KMS-11 (cell line): ENCODE data around the gene FBXL22.

ENCODE experiments used
- H2AFZ ChIP-seq: fragments of 200-600 bp; sonication (generic); 2 replicates; pipeline ENCODE4 v1.6.1; 2016; ENCODE audit warnings: antibody characterized with exemption, mixed run types, low read depth
- H3K27ac ChIP-seq: fragments of 200-600 bp; sonication (generic); 2 replicates; pipeline ENCODE4 v1.6.1; 2016; ENCODE audit warnings: mild to moderate bottlenecking, mixed run types
- H3K27me3 ChIP-seq: fragments of 200-600 bp; sonication (generic); 2 replicates; pipeline ENCODE4 v1.6.1; 2017; ENCODE audit warnings: mild to moderate bottlenecking, low read depth, mixed run types, moderate library complexity; ENCODE audit not compliant: insufficient read depth
- H3K36me3 ChIP-seq: fragments of 200-600 bp; sonication (generic); 2 replicates; pipeline ENCODE4 v1.6.1; 2017; ENCODE audit warnings: mild to moderate bottlenecking, mixed run types; ENCODE audit not compliant: insufficient read depth
- H3K4me1 ChIP-seq: fragments of 200-600 bp; sonication (generic); 2 replicates; pipeline ENCODE4 v1.6.1; 2016; ENCODE audit warnings: mild to moderate bottlenecking, low read depth, mixed run types; ENCODE audit not compliant: poor library complexity, severe bottlenecking
- H3K4me2 ChIP-seq: fragments of 200-600 bp; sonication (generic); 2 replicates; pipeline ENCODE4 v1.7.0; 2016; ENCODE audit warnings: mild to moderate bottlenecking, mixed run types
- H3K4me3 ChIP-seq: fragments of 200-600 bp; sonication (generic); IDR thresholded peaks from 2 replicates; pipeline ENCODE4 v1.6.1; 2017; ENCODE audit warnings: low read depth, low read length, mixed read lengths; ENCODE audit not compliant: insufficient read depth
- H3K79me2 ChIP-seq: fragments of 200-600 bp; sonication (generic); 2 replicates; pipeline ENCODE4 v1.6.1; 2016; ENCODE audit warnings: low read depth, mixed run types; ENCODE audit not compliant: insufficient read depth
- H3K9ac ChIP-seq: fragments of 200-600 bp; sonication (generic); 2 replicates; pipeline ENCODE4 v1.6.1; 2016; ENCODE audit warnings: mild to moderate bottlenecking, mixed run types
- H4K20me1 ChIP-seq: fragments of 200-600 bp; sonication (generic); 2 replicates; pipeline ENCODE4 v1.6.1; 2016; ENCODE audit warnings: mild to moderate bottlenecking, mixed run types; ENCODE audit not compliant: insufficient read depth
- CTCF ChIP-seq: fragments of 200-600 bp; sonication (generic); conservative IDR thresholded peaks from 2 replicates; pipeline ENCODE4 v1.6.1; 2017; ENCODE audit warnings: low read depth, mild to moderate bottlenecking, antibody characterized with exemption, low read length, moderate library complexity, mixed read lengths

FBXL22 gene, protein sequence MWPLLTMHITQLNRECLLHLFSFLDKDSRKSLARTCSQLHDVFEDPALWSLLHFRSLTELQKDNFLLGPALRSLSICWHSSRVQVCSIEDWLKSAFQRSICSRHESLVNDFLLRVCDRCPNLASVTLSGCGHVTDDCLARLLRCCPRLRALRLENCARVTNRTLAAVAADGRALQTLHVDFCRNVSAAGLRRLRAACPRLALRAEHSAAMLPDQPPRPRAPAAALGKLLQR

GRCh38 chr15:63597038-63597790 is at the start of gene FBXL22:
TSS of gene FBXL22 (plus strand) at chr15:63597387. CDS start at chr15:63597393, 6 bp downstream.
- no peaks in the 10 kb centered on the region for H4K20me1 ChIP-seq
- H3K9ac ChIP-seq, result no peak within 1 kb of the TSS
- H3K27ac ChIP-seq, result no peak within 1 kb of the TSS
- H3K4me2 ChIP-seq, result no peak within 1 kb of the TSS
- no peaks in the 10 kb centered on the region for H3K36me3 ChIP-seq
- H3K79me2 ChIP-seq, result no peaks in the 10 kb centered on the region
- no peak for TF ChIP-seq CTCF
- no peak within 1 kb of the TSS for H2AFZ ChIP-seq
- no peaks in the 10 kb centered on the region for H3K27me3 ChIP-seq
- H3K4me3 ChIP-seq, result no peak within 1 kb of the TSS
- peaks cover 18% of the 10 kb centered on the region for H3K4me1 ChIP-seq

GRCh38 chr15:63551400-63551799 is 45.8 kb upstream of the FBXL22 start:
- H3K27me3 ChIP-seq, result no peaks in the 10 kb centered on the region
- H3K27ac ChIP-seq, result no peak overlapping the region
- no peak overlapping the region for H2AFZ ChIP-seq
- no peak overlapping the region for H3K4me2 ChIP-seq
- no peaks in the 10 kb centered on the region for H3K4me1 ChIP-seq
- no peak overlapping the region for H3K9ac ChIP-seq
- no peak for TF ChIP-seq CTCF
- H3K79me2 ChIP-seq, result no peaks in the 10 kb centered on the region
- no peak overlapping the region for H3K4me3 ChIP-seq
- H3K36me3 ChIP-seq, result no peaks in the 10 kb centered on the region
- H4K20me1 ChIP-seq, result no peaks in the 10 kb centered on the region

DNA sequence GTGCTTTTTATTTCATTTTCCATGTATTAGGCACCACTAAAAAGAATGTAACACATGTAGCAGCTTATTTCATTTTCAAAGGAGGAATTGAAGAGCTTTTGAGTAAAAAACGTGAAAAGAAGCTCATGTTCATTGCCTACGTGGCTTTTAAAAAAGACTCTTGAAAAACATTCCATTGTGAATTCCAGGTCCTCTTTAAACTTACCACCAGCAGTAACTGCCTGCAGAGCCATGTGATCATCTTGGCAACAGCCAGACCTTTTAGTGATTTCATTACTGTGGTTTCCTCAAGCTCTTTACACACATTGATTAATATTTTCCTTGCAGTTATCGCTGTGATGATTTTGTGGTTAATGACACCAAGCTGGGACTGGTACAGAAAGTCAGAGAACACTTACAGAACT is 43.8 kb upstream of the FBXL22 start:
- Histone ChIP-seq H3K27me3 (no peaks in the 10 kb centered on the region), H4K20me1 (no peaks in the 10 kb centered on the region), H3K4me1 (no peaks in the 10 kb centered on the region), H2AFZ (no peak overlapping the region), H3K27ac (no peak overlapping the region), H3K4me2 (no peak overlapping the region), H3K4me3 (no peak overlapping the region), H3K36me3 (no peaks in the 10 kb centered on the region), H3K9ac (no peak overlapping the region), H3K79me2 (no peaks in the 10 kb centered on the region)
- TF ChIP-seq CTCF, result no peak

GRCh38 chr15:63554337-63554927 is 42.8 kb upstream of the FBXL22 start:
- H3K27ac ChIP-seq, result no peak overlapping the region
- no peak overlapping the region for H3K4me3 ChIP-seq
- H3K4me1 ChIP-seq, result no peaks in the 10 kb centered on the region
- no peak overlapping the region for H3K4me2 ChIP-seq
- TF ChIP-seq CTCF, result no peak
- H4K20me1 ChIP-seq, result no peaks in the 10 kb centered on the region
- no peak overlapping the region for H3K9ac ChIP-seq
- H2AFZ ChIP-seq, result no peak overlapping the region
- no peaks in the 10 kb centered on the region for H3K79me2 ChIP-seq
- no peaks in the 10 kb centered on the region for H3K27me3 ChIP-seq
- H3K36me3 ChIP-seq, result no peaks in the 10 kb centered on the region
